CD4-positive, alpha-beta T cell (primary cell): ENCODE measurements around the gene NNMT. TPM values are rescaled to one million over a fixed set of nuclear protein-coding genes. Genes with fewer than 3 reads are reported as not detected.
A peak's percentile ranks its signal among the peaks of the same experiment; 100 is the strongest.

Experiments used
- ATAC-seq: fragments of 200-7000 bp; cut with Tn5 transposase; one replicate; pipeline ENCODE4 v1.10.0; 2022; ENCODE audit warnings: mild to moderate bottlenecking; ENCODE audit not compliant: poor library complexity
- CTCF ChIA-PET: fragments of 350-600 bp; sonication (Branson Sonifier 250); formaldehyde crosslinking; loops from one replicate; lab custom pipeline; 2021; ENCODE audit warnings: antibody characterized with exemption, inconsistent platforms; lab: Charles Lee
- POLR2A ChIA-PET: fragments of 350-600 bp; sonication (Branson Sonifier 250); formaldehyde crosslinking; loops from one replicate; lab custom pipeline; 2021; ENCODE audit warnings: antibody characterized with exemption, inconsistent platforms; lab: Charles Lee
- DNase-seq, 14 experiments: peaks; one replicate each; pipeline ENCODE4 v3.0.0-alpha.2; 2013 to 2020; ENCODE audit warnings: mixed read lengths in 2 of 14
- H3K27ac ChIP-seq, 2 donors: one replicate each; pipeline versions ENCODE4 v1.5.1 to v1.7.0; 2013; ENCODE audit warnings: low read length in 2 of 2, low read depth in 1 of 2, mild to moderate bottlenecking in 1 of 2
- H3K27me3 ChIP-seq, 2 experiments: 1 replicate in 1 of 2; 2 replicates in 1 of 2; pipeline versions ENCODE4 v1.6.1 to v1.7.0; 2013; ENCODE audit warnings: low read length in 2 of 2, control low read depth in 1 of 2, mild to moderate bottlenecking in 1 of 2, moderate library complexity in 1 of 2; ENCODE audit not compliant: insufficient read depth in 2 of 2, control insufficient read depth in 1 of 2
- H3K36me3 ChIP-seq: one replicate; pipeline ENCODE4 v1.6.1; 2013; ENCODE audit warnings: low read length, control low read depth; ENCODE audit not compliant: insufficient read depth
- H3K4me1 ChIP-seq: one replicate; pipeline ENCODE4 v1.6.1; 2013; ENCODE audit warnings: low read length, control low read depth; ENCODE audit not compliant: insufficient read depth
- H3K4me3 ChIP-seq: one replicate; pipeline ENCODE4 v1.5.1; 2013; ENCODE audit warnings: mild to moderate bottlenecking, low read length, moderate library complexity
- H3K9me3 ChIP-seq, 2 experiments: 1 replicate in 1 of 2; 2 replicates in 1 of 2; pipeline versions ENCODE4 v1.6.1 to v1.7.0; 2013; ENCODE audit warnings: low read length in 2 of 2, mild to moderate bottlenecking in 2 of 2, control low read depth in 1 of 2, moderate library complexity in 1 of 2; ENCODE audit not compliant: control insufficient read depth in 1 of 2, insufficient read depth in 1 of 2
- H3K27ac Mint-ChIP-seq: one replicate; pipeline ENCODE4 v1.8.0; 2020; ENCODE audit warnings: mixed read lengths
- H3K27me3 Mint-ChIP-seq: one replicate; pipeline ENCODE4 v1.8.0; 2021; ENCODE audit warnings: mixed read lengths
- H3K36me3 Mint-ChIP-seq: one replicate; pipeline ENCODE4 v1.8.0; 2021; ENCODE audit warnings: low read depth, mixed read lengths
- H3K4me1 Mint-ChIP-seq: one replicate; pipeline ENCODE4 v1.8.0; 2021; ENCODE audit warnings: low read depth, mixed read lengths
- H3K4me3 Mint-ChIP-seq: one replicate; pipeline ENCODE4 v1.8.0; 2020; ENCODE audit warnings: mild to moderate bottlenecking, mixed read lengths
- H3K9me3 Mint-ChIP-seq: one replicate; pipeline ENCODE4 v1.8.0; 2020; ENCODE audit warnings: mixed read lengths
- CTCF ChIP-seq: fragments of 200-600 bp; IDR thresholded peaks from one replicate; pipeline ENCODE4 v1.8.0; 2022; ENCODE audit warnings: antibody characterized with exemption, mild to moderate bottlenecking
- intact Hi-C, 2 experiments: fragments of 100-400 bp; cut with DNase I in 1 of 2; cut with micrococcal nuclease in 1 of 2; formaldehyde crosslinking; loops; one replicate each; pipeline versions ENCODE4 v1.15.1 to v1.9.0; 2023 to 2025; cut with DNase I, micrococcal nuclease
- total RNA-seq, 174 experiments: library from RNA in 2 of 174; stranded (reverse) in 2 of 174; gene quantifications; one replicate each; pipeline ENCODE4 v1.2.3 and lab custom pipeline; 2021 to 2026

NNMT gene
- total RNA-seq, 2 experiments from 2014 or later, result not detected

- ATAC-seq (peak; percentile 52), DNase-seq (peak in 4 of 14 experiments; percentile 10 to 58 (median 44))
- Mint-ChIP-seq H3K27me3 (peaks cover 15% of the 10 kb centered on the region), H3K27ac (no peak overlapping the region), H3K36me3 (no peaks in the 10 kb centered on the region), H3K9me3 (no peaks in the 10 kb centered on the region), H3K4me3 (no peak overlapping the region), H3K4me1 (no peaks in the 10 kb centered on the region)
- intact Hi-C loops, result loop anchor here (2.0 to 5.0 kb wide), 4 partner anchors 66 to 958 kb away; no protein-coding TSS in a partner anchor
- Histone ChIP-seq H3K4me1 (peaks cover 5% of the 10 kb centered on the region), H3K36me3 (no peaks in the 10 kb centered on the region), H3K9me3 (no peaks in the 10 kb centered on the region), H3K27me3 (peaks cover 3 to 11% of the 10 kb centered on the region in 2 experiments), H3K27ac (no peak overlapping the region), H3K4me3 (no peak overlapping the region)
- ChIA-PET CTCF (interaction anchor here (0.5 to 9.0 kb wide), 4 partner anchors 204 to 466 kb away, joined by 3 to 83 read pairs (median 16); partner anchors contain the start of gene ZBTB16), POLR2A (interaction anchor here (2.9 kb wide), 1 partner anchor 269 kb away, joined by 11 read pairs; no protein-coding TSS in a partner anchor)
- peak; percentile 36 for TF ChIP-seq CTCF
Observed at GRCh38 chr11:114262681-114263512, 33.3 kb upstream of the NNMT start.

GRCh38 chr11:114263513-114264170 lies 32.6 kb upstream of the NNMT start:
- Histone ChIP-seq H3K4me1 (peaks cover 5% of the 10 kb centered on the region), H3K36me3 (no peaks in the 10 kb centered on the region), H3K27ac (no peak overlapping the region), H3K4me3 (no peak overlapping the region), H3K9me3 (no peaks in the 10 kb centered on the region), H3K27me3 (peaks cover 3 to 11% of the 10 kb centered on the region in 2 experiments)
- Mint-ChIP-seq H3K27ac (no peak overlapping the region), H3K27me3 (peaks cover 20% of the 10 kb centered on the region), H3K36me3 (no peaks in the 10 kb centered on the region), H3K4me1 (no peaks in the 10 kb centered on the region), H3K4me3 (no peak overlapping the region), H3K9me3 (no peaks in the 10 kb centered on the region)
- ChIA-PET CTCF (interaction anchor here (0.5 to 9.0 kb wide), 3 partner anchors 205 to 467 kb away, joined by 3 to 83 read pairs (median 3); partner anchors contain the start of gene ZBTB16), POLR2A (no interaction called here)
- ATAC-seq (no peak), DNase-seq (no peak)
- intact Hi-C loops, result loop anchor here (2.0 to 5.0 kb wide), 4 partner anchors 66 to 959 kb away; no protein-coding TSS in a partner anchor
- no peak for TF ChIP-seq CTCF

- Mint-ChIP-seq H3K4me1 (no peaks in the 10 kb centered on the region), H3K36me3 (no peaks in the 10 kb centered on the region), H3K4me3 (no peak overlapping the region), H3K27ac (no peak overlapping the region), H3K27me3 (peaks cover 25% of the 10 kb centered on the region), H3K9me3 (no peaks in the 10 kb centered on the region)
- POLR2A ChIA-PET, result no interaction called here
- DNase-seq, result no peak
- Histone ChIP-seq H3K4me3 (no peak overlapping the region), H3K36me3 (no peaks in the 10 kb centered on the region), H3K9me3 (no peaks in the 10 kb centered on the region), H3K27me3 (peaks cover 3 to 11% of the 10 kb centered on the region in 2 experiments), H3K4me1 (peaks cover 5% of the 10 kb centered on the region), H3K27ac (no peak overlapping the region)
- no peak for ATAC-seq
- TF ChIP-seq CTCF, result no peak
- CTCF ChIA-PET, result interaction anchor here (0.9 to 9.0 kb wide), 2 partner anchors 228 to 367 kb away, joined by 3 to 83 read pairs; no protein-coding TSS in a partner anchor
- intact Hi-C loops, result loop anchor here (5.0 kb wide), 3 partner anchors 67 to 957 kb away; no protein-coding TSS in a partner anchor
Observed at GRCh38 chr11:114264381-114264780, 31.8 kb upstream of the NNMT start.
